GM19395 (cell line): Measurements from ENCODE around the gene CREBL2.

Experiments used
- ATAC-seq: cut with Tn5 transposase; IDR thresholded peaks from one replicate; pipeline ENCODE4 v1.9.1; 2021; ENCODE audit warnings: mild to moderate bottlenecking, moderate library complexity; ENCODE audit not compliant: unreplicated experiment

CREBL2 gene

GRCh38 chr12:12671850-12672660 lies 60.4 kb downstream of the CREBL2 start:
- no peak for ATAC-seq

DNA sequence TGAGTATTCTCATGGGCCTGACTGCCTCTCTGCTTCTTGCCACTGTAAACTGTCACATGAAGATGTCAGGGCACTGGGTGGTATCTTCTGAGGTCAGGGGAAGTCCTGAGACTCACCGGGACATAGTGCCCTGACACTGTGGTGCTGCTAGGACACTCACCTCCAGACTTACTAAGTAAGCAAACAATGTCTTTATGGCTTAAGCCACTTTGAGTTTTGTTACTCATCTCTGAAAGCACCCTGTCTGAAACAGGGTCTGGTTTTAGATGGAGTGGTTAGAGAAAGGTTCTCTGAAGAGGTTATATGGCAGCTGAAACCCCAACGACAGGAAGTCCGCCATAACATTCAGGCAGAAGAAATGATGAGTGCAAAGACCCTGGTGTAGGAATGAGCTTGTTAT lies 61.6 kb downstream of the CREBL2 start:
- ATAC-seq: no peak

GRCh38 chr12:12676605-12677004 lies 64.9 kb downstream of the CREBL2 start:
- no peak for ATAC-seq

DNA sequence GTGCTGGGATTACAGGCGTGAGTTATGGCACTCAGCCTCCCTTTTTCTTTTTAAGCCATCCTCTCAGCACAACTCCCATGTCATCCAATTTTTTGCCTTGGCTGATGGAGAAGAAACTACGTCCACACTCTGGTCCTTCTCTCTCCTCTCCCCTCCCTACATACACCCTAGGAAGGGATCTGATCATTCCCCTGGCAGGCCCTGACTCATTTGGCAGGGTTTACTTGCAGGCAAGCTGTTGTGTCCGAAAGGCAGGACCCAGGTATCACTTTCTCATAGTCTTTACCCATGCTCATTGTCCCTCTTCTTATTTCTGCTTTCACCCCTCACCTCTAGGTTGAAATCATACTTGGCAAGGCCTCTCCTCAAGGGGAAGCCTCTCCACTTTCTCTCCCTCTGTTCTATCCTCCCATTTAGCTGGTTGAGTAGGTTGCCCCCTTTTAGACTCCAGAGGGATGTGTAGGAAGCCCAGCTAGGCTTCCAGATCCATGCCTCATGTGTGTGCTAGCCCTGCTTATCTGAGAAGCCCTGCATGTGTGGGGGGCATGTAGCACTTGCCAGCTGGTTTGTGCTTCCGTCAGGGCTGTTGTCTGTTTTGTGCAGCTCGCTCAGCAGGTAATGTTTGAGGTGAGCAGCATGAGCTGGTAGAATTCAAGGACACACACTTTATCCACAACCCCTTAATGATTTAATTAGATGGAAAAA lies 69.5 kb downstream of the CREBL2 start:
- ATAC-seq: no peak

DNA sequence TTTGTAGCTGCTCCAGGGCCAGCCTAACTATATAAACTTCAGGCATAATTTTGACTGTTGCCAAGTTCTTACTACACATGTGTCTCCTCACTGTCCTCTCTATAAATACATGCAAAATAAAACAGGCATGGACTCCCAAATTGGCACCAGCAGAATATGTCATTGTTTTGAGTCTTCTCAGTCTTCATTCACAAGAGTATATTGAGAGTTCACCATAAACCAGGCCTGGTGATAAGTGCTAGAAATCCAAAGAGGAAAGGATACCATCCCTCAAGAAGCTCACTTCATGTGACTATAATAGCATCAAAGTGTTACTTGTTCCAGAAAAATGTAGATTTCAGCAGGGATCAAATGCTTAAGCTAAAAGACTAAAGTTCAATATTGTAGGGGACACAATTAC lies 70.6 kb downstream of the CREBL2 start:
- no peak for ATAC-seq

DNA sequence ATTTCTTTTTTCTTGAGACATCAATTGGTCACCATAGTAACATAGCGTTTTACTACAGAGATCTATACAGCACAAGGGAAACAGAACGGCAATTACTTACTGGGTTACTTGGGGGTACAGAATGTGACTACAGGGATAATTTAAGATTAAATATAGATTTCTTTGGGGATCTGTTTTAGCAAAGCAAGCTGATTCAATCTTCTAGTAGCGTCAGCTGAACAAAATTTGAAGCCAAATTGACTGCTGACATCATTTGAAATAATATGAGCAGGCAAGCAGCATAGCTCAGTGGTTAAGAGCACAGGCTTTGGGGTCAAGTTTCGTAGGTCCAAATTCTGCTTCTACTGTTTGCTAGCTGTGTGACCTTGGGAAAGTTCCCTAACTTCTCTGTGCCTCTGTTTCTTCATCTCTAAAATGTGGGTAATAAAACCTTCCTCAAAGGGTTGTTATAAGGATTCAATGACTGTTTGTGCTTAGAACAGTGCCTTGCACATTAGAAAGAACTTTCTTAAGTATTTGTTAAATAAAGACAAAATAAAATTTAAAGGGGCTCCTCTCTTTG lies 71.5 kb downstream of the CREBL2 start:
- no peak for ATAC-seq

DNA sequence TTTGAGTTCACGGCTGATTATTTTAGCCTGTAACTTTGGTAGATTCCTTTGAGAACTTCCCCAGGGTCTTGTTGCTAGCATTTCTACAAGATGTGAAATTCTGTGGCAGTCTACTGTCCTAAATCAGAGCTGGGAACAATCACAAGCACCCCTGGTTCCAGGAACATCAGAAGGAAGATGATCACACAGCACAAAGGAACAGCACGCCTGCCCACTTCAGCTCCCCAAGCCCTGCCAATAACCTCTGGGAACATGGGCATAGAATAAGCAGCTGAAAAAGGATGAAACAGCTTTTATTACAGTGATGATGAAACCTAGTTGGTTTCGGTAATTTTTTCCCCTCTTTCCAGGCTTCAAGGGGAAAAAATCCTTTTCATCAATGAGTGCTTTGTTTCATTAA lies 72.0 kb downstream of the CREBL2 start:
- no peak for ATAC-seq

GRCh38 chr12:12684375-12685106 lies 72.9 kb downstream of the CREBL2 start:
- ATAC-seq: no peak

- ATAC-seq: no peak
These were observed 73.6 kb downstream of the CREBL2 start for GRCh38 chr12:12685305-12685704.

- ATAC-seq: no peak
These were observed 74.8 kb downstream of the CREBL2 start for GRCh38 chr12:12686472-12686871.

GRCh38 chr12:12686925-12687324 lies 75.2 kb downstream of the CREBL2 start:
- no peak for ATAC-seq

DNA sequence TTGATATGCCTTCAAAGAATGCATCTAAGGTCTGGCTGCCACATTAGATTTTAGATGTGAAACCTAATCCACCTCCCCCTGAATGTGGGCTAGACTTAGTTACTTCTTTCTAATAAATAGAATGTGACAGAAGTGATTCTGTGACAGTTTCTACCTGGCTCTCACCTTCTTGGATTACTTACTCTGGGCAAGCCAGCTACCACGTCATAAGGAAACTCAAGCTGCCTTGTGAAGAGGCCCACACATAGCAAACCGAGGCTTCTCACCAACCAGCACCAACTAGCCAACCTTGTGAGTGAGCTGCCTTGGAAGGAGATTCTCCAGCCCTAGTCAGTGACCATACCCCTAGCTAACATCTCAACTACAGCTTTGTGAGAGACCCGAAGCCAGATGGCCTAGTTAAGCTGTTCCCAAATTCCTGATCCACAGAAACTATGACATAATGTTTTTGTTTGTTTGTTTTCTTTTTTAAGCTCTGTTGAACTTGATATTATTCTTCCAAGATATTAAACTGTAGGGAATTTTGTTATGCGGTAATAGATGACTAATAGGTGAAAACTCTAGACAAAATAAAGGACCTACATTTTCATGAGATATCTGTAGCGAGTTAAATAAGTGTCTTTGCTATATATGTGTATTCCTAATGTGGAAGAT lies 78.1 kb downstream of the CREBL2 start:
- no peak for ATAC-seq

DNA sequence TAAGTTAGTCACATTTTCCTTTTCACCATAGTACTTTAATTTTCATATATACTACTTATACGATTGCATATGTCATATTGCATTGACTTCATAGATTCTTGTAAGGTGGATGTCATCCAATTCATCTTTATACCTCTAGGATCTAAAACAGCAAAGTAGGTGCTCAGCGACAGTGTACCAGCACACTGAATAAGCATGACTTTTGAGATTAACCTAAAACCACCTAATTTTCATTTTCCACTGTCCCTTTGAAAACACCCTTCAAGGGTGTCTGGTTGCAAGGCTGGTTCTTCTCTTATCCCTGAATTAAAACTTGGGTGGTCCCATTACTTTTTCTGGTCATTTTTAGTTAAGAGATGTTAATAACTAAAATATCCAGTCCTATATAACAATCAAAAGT lies 79.9 kb downstream of the CREBL2 start:
- no peak for ATAC-seq

DNA sequence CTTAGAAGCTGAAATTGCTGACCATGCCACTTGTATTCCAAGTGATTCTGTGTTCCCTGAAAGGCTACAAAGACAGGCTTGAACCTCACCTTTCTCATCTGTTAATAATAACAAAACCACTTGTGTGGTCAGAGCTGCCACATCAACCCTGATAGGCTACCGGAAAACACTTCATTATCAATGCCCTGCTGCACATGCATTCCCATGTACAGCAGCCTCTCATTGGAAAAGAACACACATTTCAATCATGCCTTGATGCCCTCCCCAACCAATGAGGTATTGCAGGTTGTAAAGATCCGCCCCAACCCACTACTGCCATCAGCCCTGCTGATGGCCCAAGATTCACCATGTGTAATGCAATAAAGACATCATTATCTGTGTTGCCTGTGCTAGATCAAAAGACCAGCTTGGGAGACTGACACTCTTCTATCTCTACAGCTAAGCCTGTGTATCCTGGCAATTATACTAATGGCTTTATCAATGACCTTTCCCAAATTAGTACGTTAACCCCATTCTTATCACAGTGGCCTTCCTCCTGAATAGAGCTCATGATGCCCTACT lies 81.5 kb downstream of the CREBL2 start:
- ATAC-seq: no peak
